HG03039 (cell line): ENCODE data around the gene FBXO21.
"Not testable (repeated sequence)": the region's sequence is repeated elsewhere in the genome, so short reads cannot be mapped to it uniquely, and the experiment has no call there.

ENCODE experiments used
- ATAC-seq: cut with Tn5 transposase; IDR thresholded peaks from one replicate; pipeline ENCODE4 v1.9.1; 2021; ENCODE audit warnings: mild to moderate bottlenecking, moderate library complexity; ENCODE audit not compliant: unreplicated experiment

Gene FBXO21, protein sequence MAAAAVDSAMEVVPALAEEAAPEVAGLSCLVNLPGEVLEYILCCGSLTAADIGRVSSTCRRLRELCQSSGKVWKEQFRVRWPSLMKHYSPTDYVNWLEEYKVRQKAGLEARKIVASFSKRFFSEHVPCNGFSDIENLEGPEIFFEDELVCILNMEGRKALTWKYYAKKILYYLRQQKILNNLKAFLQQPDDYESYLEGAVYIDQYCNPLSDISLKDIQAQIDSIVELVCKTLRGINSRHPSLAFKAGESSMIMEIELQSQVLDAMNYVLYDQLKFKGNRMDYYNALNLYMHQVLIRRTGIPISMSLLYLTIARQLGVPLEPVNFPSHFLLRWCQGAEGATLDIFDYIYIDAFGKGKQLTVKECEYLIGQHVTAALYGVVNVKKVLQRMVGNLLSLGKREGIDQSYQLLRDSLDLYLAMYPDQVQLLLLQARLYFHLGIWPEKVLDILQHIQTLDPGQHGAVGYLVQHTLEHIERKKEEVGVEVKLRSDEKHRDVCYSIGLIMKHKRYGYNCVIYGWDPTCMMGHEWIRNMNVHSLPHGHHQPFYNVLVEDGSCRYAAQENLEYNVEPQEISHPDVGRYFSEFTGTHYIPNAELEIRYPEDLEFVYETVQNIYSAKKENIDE

DNA sequence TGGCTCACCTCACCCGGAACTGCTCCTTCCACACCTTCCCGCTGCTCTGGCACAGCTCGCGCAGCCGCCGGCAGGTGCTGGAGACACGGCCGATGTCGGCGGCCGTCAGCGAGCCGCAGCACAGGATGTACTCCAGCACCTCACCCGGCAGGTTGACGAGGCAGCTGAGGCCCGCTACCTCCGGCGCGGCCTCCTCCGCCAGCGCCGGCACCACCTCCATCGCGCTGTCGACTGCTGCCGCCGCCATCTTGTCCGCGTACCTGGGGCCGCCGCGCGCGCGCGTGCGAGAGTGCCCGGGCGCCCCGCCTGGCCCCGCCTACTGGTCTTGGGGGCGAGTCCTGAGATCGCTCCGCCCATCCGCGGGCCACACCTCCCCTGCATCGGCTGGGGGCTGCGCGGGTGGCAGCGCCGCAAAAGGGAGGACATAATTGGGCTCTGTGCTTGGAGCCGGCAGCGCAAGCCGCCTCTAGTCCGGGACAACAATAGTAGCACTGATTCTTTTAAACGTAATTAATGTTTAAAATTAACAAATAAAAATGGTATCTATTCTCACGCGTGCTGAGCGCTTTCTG is at the start of gene FBXO21:
FBXO21 (minus strand) TSS at position 261 of the 572 bp plus-strand sequence; CDS start at position 247, 14 bp downstream.
- peak; percentile 91 for ATAC-seq

GRCh38 chr12:117236456-117237001 is 46.3 kb upstream of the FBXO21 start:
- no peak for ATAC-seq

DNA sequence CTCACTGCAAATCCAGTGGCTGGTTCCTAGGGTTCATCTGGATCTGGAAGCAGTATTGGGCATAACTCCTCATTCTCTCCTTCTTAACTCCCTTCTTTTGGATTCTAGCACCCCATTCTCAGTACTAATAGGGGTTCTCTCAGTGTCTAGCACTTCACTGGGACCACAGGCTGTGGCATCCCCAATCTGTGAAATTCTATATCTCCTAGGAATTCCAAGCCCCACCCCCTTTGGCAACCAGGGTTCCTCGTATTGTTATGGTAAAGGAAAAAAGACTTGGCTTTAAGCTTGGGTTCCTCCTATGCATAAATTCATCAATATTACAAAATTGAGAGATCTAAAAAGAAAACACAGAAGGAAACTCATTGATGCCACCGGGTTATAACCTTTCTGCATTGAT is 45.0 kb upstream of the FBXO21 start:
- no peak for ATAC-seq

DNA sequence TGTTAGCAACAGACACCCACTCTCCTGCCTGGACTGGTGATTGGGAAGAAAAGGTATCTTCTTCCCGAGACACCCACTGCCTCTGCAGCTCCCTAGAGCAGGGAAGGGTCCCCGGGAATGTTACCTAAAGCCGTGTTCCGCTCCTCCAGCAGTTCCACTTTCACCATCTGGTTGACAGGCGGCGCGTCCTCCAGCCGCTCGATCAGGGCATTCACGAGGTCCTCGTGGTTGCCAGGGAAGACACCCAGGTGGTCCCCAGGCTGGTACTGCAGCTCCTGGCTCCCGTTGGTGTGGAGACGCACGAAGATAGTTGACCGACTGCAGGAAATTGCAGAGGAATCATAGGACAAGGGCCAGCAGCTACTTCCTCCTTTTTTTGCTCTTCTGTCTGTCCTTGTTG is 44.2 kb upstream of the FBXO21 start:
- no peak for ATAC-seq

DNA sequence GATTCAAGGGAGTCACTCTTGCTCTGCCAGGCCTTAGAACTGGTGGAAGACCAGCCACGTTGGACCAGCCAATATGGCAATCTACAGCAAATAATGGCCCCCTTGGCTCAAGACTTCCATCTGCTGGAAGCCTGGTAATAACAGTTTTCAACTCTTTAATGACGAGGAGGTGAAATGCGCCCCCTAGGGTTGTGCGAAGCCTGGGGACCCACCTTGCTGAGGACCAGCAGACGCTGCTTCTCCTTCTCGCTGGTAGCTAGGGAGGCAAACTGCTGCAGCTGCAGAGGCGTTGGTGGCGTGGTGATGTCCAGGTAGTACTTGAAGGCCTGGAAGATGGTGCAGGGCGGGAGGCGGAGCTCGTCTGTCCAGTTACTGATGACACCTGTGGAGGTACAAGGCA is 41.5 kb upstream of the FBXO21 start:
- ATAC-seq: no peak

GRCh38 chr12:117228239-117228638 is 38.0 kb upstream of the FBXO21 start:
- no peak for ATAC-seq

- no peak for ATAC-seq
These were observed 36.9 kb upstream of the FBXO21 start for GRCh38 chr12:117227000-117227653.

DNA sequence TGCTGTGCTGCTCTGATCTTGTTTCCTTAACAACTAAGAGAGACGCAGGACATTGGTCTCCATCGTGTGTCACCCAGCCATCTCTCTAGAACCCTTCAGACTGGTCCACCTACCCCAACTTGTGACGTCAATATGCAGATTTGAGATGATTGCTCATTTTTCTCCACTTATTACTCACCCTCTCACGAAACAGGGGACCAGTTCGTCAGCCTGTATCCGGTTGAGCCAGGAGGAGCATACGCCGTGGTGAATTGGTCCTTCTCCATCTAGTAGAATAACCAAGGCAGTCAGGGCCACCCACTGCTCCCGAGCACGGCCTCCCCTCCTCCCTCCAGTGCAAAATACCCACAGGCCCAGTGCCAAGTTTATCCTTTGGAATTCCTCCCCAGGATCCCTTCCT is 36.2 kb upstream of the FBXO21 start:
- ATAC-seq: no peak

DNA sequence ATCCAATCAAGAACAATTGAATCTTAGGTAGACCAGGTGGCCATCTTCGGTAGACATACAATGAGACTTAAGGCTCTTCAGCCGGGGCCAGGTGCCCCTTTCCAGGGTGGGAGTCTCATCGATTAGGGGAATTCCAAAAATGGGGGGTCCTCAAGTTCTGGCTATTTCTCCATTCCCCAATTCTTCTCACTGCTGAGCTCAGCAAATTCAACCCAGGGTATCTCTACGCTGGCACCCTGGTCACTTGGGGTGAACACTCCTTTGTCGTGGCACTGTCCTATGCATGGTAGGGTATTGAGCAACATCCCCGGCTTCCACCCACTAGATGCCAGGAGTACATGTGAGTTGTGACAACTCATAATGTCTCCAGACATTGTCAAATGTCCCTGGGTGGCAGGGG is 34.9 kb upstream of the FBXO21 start:
- no peak for ATAC-seq

- not testable (repeated sequence) for ATAC-seq
These were observed 30.7 kb upstream of the FBXO21 start for GRCh38 chr12:117220947-117221346.

DNA sequence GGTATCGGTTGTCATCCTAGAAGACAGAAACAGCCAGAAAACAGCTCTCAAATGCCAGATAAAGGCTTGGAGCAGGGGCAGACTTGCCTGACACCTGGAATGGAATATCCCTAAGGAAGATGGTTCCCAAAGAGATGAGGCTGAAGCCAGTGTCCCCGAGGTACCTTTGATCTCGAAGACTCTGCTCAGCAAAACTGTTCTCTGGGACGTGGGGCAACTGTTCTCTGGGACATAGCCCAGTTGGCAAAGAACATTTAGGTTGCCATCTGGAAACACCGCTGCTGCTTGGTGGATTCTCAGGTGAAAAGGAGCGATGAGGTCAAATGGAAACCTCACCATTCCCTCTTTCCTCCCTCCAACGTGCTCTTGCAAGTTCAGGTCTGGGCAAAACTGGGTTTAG is 27.9 kb upstream of the FBXO21 start:
- no peak for ATAC-seq

- no peak for ATAC-seq
These were observed 26.4 kb upstream of the FBXO21 start for GRCh38 chr12:117216686-117217085.

- ATAC-seq: no peak
These were observed 24.5 kb upstream of the FBXO21 start for GRCh38 chr12:117214797-117215196.

GRCh38 chr12:117213295-117213808 is 23.1 kb upstream of the FBXO21 start:
- no peak for ATAC-seq

DNA sequence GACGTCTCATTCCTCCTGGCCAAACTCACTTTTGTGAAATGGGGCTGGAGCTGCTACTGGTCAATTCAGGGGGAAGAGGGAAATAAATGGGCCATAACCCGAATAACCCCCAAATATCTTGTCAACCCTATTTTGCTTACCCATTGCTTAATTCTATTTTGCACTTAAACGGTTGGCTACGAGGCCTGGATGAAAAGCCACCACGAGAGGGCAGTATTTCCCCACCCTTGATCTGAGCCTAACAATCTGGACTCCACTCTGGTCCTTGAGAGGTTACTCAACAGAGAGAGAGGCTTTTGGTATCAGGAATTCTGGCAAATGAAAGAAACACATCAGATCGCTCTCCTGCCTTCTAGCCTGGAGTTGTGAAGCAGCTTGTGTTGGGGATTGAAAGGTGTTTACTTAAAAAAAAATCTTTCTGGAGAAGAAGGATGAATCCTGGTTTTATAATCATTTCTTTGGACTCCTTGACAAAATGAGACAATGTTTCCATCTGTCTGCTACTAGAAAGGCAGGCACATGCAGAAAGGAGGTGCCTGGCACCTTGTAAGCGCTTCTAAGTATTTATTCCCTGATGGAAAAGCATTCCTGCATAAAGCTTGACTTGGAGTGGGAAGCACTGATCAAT is 22.4 kb upstream of the FBXO21 start:
- no peak for ATAC-seq

DNA sequence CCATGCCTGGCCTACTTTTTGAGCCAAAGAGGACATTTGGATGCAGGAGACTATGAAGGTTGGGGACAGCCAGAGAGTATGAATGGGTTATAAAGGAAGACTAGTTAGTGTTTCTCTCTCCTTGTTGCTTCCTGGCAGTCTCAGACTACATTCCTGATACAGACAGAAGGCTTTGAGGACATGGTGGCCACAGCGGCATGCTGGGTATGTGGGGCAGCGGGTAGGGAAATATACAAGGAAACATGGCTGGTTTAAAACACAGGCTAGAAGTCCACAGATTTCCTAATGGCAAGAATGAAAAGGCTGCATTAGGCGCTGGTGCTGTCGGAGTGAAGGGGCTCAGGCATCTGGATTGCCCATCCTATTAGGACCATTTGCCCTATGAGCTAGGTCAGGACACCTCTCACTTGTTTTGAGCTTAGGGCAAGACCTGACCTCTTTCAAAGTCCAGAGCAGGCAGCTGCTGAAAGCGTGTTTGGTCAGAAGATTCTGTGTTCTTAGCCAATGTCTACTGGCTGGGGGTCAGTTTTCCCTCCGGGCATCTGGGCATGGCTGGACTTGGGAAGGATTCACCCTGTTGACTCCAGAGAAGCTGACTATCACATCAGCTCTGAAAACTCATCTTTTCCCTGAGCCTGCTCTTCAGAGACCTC is 20.1 kb upstream of the FBXO21 start:
- no peak for ATAC-seq

GRCh38 chr12:117209626-117210025 is 19.4 kb upstream of the FBXO21 start:
- no peak for ATAC-seq

- ATAC-seq: no peak
These were observed 18.7 kb upstream of the FBXO21 start for GRCh38 chr12:117208811-117209455.

DNA sequence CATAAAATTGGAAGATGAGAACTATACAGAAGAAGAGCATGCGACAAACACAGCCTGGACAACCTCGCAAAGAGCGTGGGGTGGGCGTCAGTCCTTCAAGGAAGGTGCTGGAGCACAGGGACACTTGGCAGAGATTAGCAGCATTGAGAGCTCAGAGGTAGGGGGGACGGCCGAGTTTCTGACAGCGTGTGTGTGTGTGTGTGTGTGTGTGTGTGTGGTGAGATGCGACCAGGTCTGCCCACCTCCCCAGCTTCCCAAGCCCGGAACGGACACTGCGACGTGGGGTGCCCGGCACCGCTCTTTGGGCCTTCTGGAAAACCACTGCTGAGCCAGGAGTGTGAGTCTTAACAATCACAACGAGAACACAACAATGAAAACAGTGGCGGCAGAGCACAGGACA is 17.9 kb upstream of the FBXO21 start:
- no peak for ATAC-seq

GRCh38 chr12:117207675-117208074 is 17.4 kb upstream of the FBXO21 start:
- ATAC-seq: no peak
